Skeletal muscle satellite cell (primary cell): Measurements from ENCODE around the gene WRAP73.
"Not testable (repeated sequence)": the region's sequence is repeated elsewhere in the genome, so short reads cannot be mapped to it uniquely, and the experiment has no call there.

Experiments
- H3K27me3 ChIP-seq: 2 replicates; pipeline ENCODE4 v1.7.0; 2013; ENCODE audit warnings: low read length; ENCODE audit not compliant: control insufficient read depth, insufficient read depth
- H3K36me3 ChIP-seq: 2 replicates; pipeline ENCODE4 v1.7.0; 2013; ENCODE audit warnings: mild to moderate bottlenecking, control low read depth, low read length; ENCODE audit not compliant: insufficient read depth
- H3K4me1 ChIP-seq: 2 replicates; pipeline ENCODE4 v1.7.0; 2013; ENCODE audit warnings: low read length; ENCODE audit not compliant: control insufficient read depth, insufficient read depth
- H3K4me2 ChIP-seq: 2 replicates; pipeline ENCODE4 v1.7.0; 2013; ENCODE audit warnings: mild to moderate bottlenecking, low read length
- H3K4me3 ChIP-seq: 2 replicates; pipeline ENCODE4 v1.7.0; 2013; ENCODE audit warnings: low read length
- H3K9ac ChIP-seq: 2 replicates; pipeline ENCODE4 v1.7.0; 2013; ENCODE audit warnings: mild to moderate bottlenecking, low read depth, low read length, moderate library complexity
- H3K9me3 ChIP-seq: replicated peaks from 2 replicates; pipeline ENCODE4 v1.7.0; 2013; ENCODE audit warnings: mild to moderate bottlenecking, control low read depth, low read length

WRAP73 gene

GRCh38 chr1:3590951-3591865 lies 58.7 kb downstream of the WRAP73 start:
- Histone ChIP-seq H3K4me3 (no peak overlapping the region), H3K27me3 (peaks cover 13% of the 10 kb centered on the region), H3K4me1 (no peaks in the 10 kb centered on the region), H3K36me3 (no peaks in the 10 kb centered on the region), H3K4me2 (no peak overlapping the region), H3K9me3 (no peaks in the 10 kb centered on the region), H3K9ac (no peak overlapping the region)

- H3K4me2 ChIP-seq, result no peak overlapping the region
- H3K36me3 ChIP-seq, result no peaks in the 10 kb centered on the region
- no peak overlapping the region for H3K9ac ChIP-seq
- peaks cover 5% of the 10 kb centered on the region for H3K27me3 ChIP-seq
- H3K4me3 ChIP-seq, result no peak overlapping the region
- H3K4me1 ChIP-seq, result no peaks in the 10 kb centered on the region
- no peaks in the 10 kb centered on the region for H3K9me3 ChIP-seq
Observed at GRCh38 chr1:3590139-3590763, 59.7 kb downstream of the WRAP73 start.

DNA sequence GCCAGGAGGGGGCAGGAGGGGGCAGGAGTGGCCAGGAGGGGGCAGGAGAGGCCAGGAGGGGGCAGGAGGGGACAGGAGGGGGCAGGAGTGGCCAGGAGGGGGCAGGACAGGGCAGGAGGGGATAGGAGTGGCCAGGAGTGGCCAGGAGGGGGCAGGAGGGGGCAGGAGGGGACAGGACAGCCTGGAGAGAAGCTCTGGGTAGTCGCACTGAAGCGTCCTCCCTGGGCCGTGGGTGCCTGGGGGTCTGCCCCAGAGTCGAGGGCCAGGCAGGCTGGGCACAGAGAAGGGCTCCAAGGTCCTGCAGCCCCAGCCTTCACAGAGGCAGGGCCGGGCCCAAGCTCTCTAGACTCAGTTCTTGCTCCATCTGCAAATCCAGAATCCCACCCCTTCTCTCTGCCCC lies 61.5 kb downstream of the WRAP73 start:
- Histone ChIP-seq H3K4me3 (no peak overlapping the region), H3K27me3 (peaks cover 4% of the 10 kb centered on the region), H3K36me3 (no peaks in the 10 kb centered on the region), H3K9ac (no peak overlapping the region), H3K4me1 (no peaks in the 10 kb centered on the region), H3K9me3 (no peaks in the 10 kb centered on the region), H3K4me2 (no peak overlapping the region)

- Histone ChIP-seq H3K4me2 (no peak overlapping the region), H3K9me3 (no peaks in the 10 kb centered on the region), H3K4me3 (no peak overlapping the region), H3K4me1 (no peaks in the 10 kb centered on the region), H3K27me3 (peaks cover 4% of the 10 kb centered on the region), H3K9ac (no peak overlapping the region), H3K36me3 (no peaks in the 10 kb centered on the region)
Observed at GRCh38 chr1:3586986-3587759, 62.7 kb downstream of the WRAP73 start.

- H3K4me2 ChIP-seq, result no peak overlapping the region
- H3K4me1 ChIP-seq, result no peaks in the 10 kb centered on the region
- no peaks in the 10 kb centered on the region for H3K9me3 ChIP-seq
- H3K36me3 ChIP-seq, result no peaks in the 10 kb centered on the region
- H3K4me3 ChIP-seq, result no peak overlapping the region
- H3K9ac ChIP-seq, result no peak overlapping the region
- H3K27me3 ChIP-seq, result peaks cover 4% of the 10 kb centered on the region
Observed at GRCh38 chr1:3585940-3586568, 63.8 kb downstream of the WRAP73 start.

GRCh38 chr1:3585353-3585868 lies 64.5 kb downstream of the WRAP73 start:
- H3K36me3 ChIP-seq, H3K4me1 ChIP-seq, H3K4me3 ChIP-seq, H3K4me2 ChIP-seq, H3K27me3 ChIP-seq, H3K9ac ChIP-seq, H3K9me3 ChIP-seq: not testable (repeated sequence)

GRCh38 chr1:3584915-3585314 lies 65.0 kb downstream of the WRAP73 start:
- Histone ChIP-seq H3K4me1 (no peaks in the 10 kb centered on the region), H3K9me3 (no peaks in the 10 kb centered on the region), H3K4me3 (no peak overlapping the region), H3K27me3 (peaks cover 4% of the 10 kb centered on the region), H3K4me2 (no peak overlapping the region), H3K36me3 (no peaks in the 10 kb centered on the region), H3K9ac (no peak overlapping the region)

DNA sequence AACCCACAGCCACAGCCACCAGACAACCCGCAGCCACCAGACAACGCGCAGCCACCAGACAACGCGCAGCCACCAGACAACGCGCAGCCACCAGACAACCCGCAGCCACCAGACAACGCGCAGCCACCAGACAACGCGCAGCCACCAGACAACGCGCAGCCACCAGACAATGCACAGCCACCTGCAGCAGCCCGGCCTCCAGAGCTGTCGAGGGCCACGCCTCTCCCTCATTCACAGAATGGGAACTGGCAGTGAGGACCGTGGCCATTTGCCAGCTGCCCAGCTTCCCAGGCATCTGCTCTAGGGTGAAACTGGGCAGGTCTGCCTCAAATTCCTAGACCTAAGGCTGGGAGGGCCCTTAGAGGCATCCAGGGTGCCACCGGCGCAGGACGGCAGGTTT lies 66.2 kb downstream of the WRAP73 start:
- not testable (repeated sequence) for H3K36me3 ChIP-seq, H3K4me2 ChIP-seq, H3K27me3 ChIP-seq, H3K4me1 ChIP-seq, H3K9me3 ChIP-seq, H3K9ac ChIP-seq, H3K4me3 ChIP-seq

DNA sequence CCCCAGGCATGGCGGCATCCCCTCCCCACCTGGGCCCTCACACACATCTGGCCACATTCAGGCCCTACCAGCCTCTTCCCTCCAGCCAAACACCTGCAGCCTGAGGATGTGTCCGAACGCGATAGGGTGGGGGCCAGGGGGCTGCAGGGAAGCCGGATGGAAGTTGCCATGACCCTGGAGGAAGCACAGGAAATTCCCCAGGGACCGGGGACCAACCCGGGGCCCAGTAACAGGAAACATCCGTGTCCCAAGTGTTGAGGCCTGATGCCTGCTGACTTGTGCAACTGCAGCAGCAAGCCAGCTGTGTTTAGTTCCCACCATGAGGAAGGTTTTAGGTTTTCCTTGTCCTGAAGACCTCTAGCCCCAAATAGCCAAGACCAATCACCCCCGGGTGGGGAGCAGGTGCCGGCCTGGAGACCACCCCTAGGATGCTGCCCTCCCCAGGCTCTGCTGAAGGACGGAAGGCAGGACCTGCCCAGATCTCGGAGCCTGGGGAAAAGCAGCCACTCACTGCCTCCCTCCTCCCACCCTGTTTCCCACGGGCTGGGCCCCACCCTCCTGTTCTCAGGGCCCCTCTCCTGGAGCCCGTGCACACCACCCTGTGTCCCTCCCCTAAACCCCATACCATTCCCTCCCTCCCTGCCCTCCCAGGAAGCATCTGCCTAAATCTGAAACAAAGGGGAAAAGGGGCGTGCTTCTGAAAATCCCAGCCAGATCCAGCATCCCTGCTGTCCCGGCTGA lies 68.4 kb downstream of the WRAP73 start:
- H3K4me3 ChIP-seq, result no peak overlapping the region
- H3K36me3 ChIP-seq, result no peaks in the 10 kb centered on the region
- no peak overlapping the region for H3K9ac ChIP-seq
- no peak overlapping the region for H3K4me2 ChIP-seq
- H3K9me3 ChIP-seq, result no peaks in the 10 kb centered on the region
- peaks cover 8% of the 10 kb centered on the region for H3K4me1 ChIP-seq
- peaks cover 23% of the 10 kb centered on the region for H3K27me3 ChIP-seq
